ENCODE data around the gene FBXO46. TPM values are rescaled to one million over a fixed set of nuclear protein-coding genes. Genes with fewer than 3 reads are reported as not detected.

The FBXO46 gene
- total and polyA plus RNA-seq, 2 donors (not counting 3 experiments of a cell fraction or from before 2014, with no cell fraction given): 7.7 to 21.2 TPM

- peaks cover 14% of the 10 kb centered on the region for H3K4me1 ChIP-seq (ENCODE audit: control insufficient read depth, extremely low read depth, insufficient read depth, low read length)
- peak overlapping the region; percentile 65 for H3K9ac ChIP-seq (replicated peaks; ENCODE audit: extremely low read depth, insufficient read depth, low read length)
- POLR2A ChIA-PET: interaction anchor here (0.6 to 2.4 kb wide), 4 partner anchors 37 to 303 kb away, joined by 3 to 24 read pairs (median 6); partner anchors contain the start of genes FBXO46 and QPCTL
- H3K9me1 ChIP-seq (replicated peaks; ENCODE audit: control insufficient read depth, extremely low read depth, insufficient read depth, low read length): no peaks in the 10 kb centered on the region
- peak overlapping the region; percentile 66 for H3K4me2 ChIP-seq (ENCODE audit: insufficient read depth, low read length)
- CTCF ChIA-PET: interaction anchor here (1.0 to 6.7 kb wide), 10 partner anchors 10 to 75 kb away, joined by 3 to 125 read pairs (median 21); partner anchors contain the start of genes DMPK, FBXO46, QPCTL and SNRPD2
- peak overlapping the region; percentile 3 for H3K27ac ChIP-seq (ENCODE audit: insufficient read depth, low read depth, low read length)
- H3K36me3 ChIP-seq (ENCODE audit: control insufficient read depth in 2 of 2, extremely low read depth in 1 of 2, insufficient read depth in 2 of 2, low read length in 2 of 2): peaks cover 0 to 3% of the 10 kb centered on the region in 2 experiments
- FAIRE-seq: peak; percentile 24
- peak overlapping the region; percentile 61 to 92 (median 82) for H3K4me3 ChIP-seq (replicated peaks in 1 of 3; ENCODE audit: insufficient read depth in 1 of 3, low read depth in 1 of 3, low read length in 3 of 3)
- intact Hi-C loops (cut with micrococcal nuclease): loop anchor here (1.0 kb wide), 1 partner anchor 75 kb away; no protein-coding TSS in a partner anchor
- peak; percentile 72 for DNase-seq (ENCODE audit: low read depth, low spot score)
- H3K27me3 ChIP-seq (ENCODE audit: control insufficient read depth in 2 of 2, insufficient read depth in 2 of 2, low read length in 2 of 2): no peaks in the 10 kb centered on the region
- BruUV-seq (replicated peaks): no TSS peak
- peak overlapping the region; percentile 59 for H2AFZ ChIP-seq (ENCODE audit: low read depth, low read length)
- no peaks in the 10 kb centered on the region for H3K9me3 ChIP-seq (replicated peaks; ENCODE audit: control insufficient read depth, insufficient read depth, low read length)
- peaks cover 2% of the 10 kb centered on the region for H3K79me2 ChIP-seq (ENCODE audit: control insufficient read depth, insufficient read depth, low read length)
- no peaks in the 10 kb centered on the region for H4K20me1 ChIP-seq (replicated peaks; ENCODE audit: control insufficient read depth, extremely low read depth, insufficient read depth, low read length)
- TF ChIP-seq POLR2A (IDR thresholded peaks at IDR 0.05; ENCODE audit: low read depth, low read length): peak; percentile 51
- TF ChIP-seq MYC (IDR thresholded peaks at IDR 0.05; ENCODE audit: low read depth, low read length): no peak
- TF ChIP-seq EZH2 (IDR thresholded peaks at IDR 0.05; ENCODE audit: borderline replicate concordance, low read depth, low read length, severe bottlenecking): no peak
- no peak for TF ChIP-seq JUN (IDR thresholded peaks at IDR 0.05; ENCODE audit: borderline replicate concordance, insufficient read depth, insufficient read length, low read depth)
- no peak for TF ChIP-seq GATA2 (IDR thresholded peaks at IDR 0.05; ENCODE audit: insufficient read depth, insufficient read length, low read depth, low read length)
- no peak for TF ChIP-seq CTCF (IDR thresholded peaks at IDR 0.05; ENCODE audit: extremely low read depth in 1 of 2, insufficient read depth in 1 of 2, low read depth in 1 of 2, low read length in 2 of 2)
- TF ChIP-seq POLR2AphosphoS5 (IDR thresholded peaks at IDR 0.05; ENCODE audit: insufficient read depth, low read depth, low read length): peak; percentile 47
- no peak for TF ChIP-seq FOS (IDR thresholded peaks at IDR 0.05; ENCODE audit: borderline replicate concordance, insufficient read depth, low read length)
- no peak for TF ChIP-seq MAX (IDR thresholded peaks at IDR 0.05; ENCODE audit: insufficient read depth, insufficient read length)
- dilution Hi-C loops (cut with MboI; ENCODE audit: extremely low pct_ligation_motif_present, low sequenced_read_pairs): no loop called here
These were observed 37.4 kb upstream of the FBXO46 start for GRCh38 chr19:45767881-45768654.

Data from endothelial cell of umbilical vein (primary cell).